HG03097 (cell line): ENCODE data around the gene SIPA1L3.
"Not testable (repeated sequence)": the region's sequence is repeated elsewhere in the genome, so short reads cannot be mapped to it uniquely, and the experiment has no call there.

Experiments used
- ATAC-seq: cut with Tn5 transposase; IDR thresholded peaks from one replicate; pipeline ENCODE4 v1.9.1; 2021; ENCODE audit not compliant: unreplicated experiment, low FRiP score

Gene SIPA1L3

GRCh38 chr19:38223119-38223523, 316.1 kb downstream of the SIPA1L3 start:
- ATAC-seq, result no peak

- no peak for ATAC-seq
These were observed 316.6 kb downstream of the SIPA1L3 start for GRCh38 chr19:38223617-38224013.

GRCh38 chr19:38224014-38224862, 317.2 kb downstream of the SIPA1L3 start, which contains the start of gene DPF1:
Gene DPF1 (minus strand): TSS chr19:38224222. CDS start chr19:38224142, 80 bp downstream.
- ATAC-seq, result peak; percentile 50

DNA sequence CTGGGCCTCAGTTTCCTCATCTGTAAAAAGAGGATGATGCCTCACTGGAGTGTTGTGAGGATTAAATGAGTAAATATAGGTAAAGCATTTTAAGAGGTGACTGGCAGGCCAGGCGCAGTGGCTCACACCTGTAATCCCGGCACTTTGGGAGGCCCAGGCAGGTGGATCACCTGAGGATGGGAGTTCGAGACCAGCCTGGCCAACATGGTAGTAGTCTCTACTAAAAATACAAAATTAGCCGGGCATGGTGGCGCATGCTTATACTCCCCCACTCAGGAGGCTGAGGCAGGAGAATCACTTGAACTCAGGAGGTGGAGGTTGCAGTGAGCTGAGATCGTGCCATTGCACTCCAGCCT, 317.8 kb downstream of the SIPA1L3 start:
- not testable (repeated sequence) for ATAC-seq

DNA sequence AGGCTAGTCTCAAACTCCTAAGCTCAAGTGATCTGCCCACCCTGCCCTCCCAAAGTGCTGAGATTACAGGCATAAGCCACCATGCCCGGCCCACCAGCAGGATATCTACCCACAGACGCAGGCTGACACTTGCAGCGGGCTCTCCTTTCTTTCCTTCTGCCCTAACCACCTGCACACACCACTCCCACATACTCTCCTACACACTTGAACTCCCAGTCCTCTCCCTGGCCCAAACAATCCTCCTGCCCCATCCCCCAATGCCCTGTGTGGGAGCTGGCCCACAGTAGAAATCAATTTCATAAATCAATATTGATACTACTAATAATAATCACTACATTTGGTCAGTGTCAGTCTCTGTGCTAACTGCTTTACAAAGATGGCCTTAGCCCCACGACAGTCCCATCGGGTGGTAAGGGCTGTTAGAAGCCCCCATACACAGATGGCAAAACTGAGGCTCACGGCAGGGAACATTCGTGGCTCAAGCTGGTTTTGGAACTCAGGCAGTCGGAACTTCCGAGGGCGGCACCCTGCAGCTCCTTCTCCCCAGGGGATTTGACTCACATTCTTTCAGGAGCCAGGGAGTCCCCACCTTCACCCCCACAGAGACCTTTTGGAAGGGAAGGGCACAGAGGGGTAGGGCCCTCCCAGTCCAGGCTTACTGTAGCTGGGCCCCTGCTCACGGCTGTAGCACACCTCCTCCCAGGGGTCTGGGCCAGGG, 320.4 kb downstream of the SIPA1L3 start:
- no peak for ATAC-seq

DNA sequence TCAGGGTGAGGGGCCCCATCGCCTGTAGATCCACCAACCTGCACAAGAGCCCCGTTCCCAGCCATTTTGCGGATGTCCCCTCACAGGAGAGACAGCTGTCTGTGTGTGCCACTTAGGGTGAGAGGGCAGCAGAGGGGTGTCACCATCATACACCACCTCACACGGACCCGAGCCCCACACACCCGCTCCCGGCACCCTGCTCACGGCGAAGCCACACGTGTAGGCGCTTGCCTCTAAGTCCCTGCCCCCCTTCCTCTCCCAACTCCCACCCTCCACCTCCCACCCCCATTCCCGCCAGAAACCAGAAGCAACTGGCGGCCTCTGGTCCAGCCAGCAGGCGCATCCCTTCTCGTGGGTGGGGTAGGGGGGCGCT, 321.0 kb downstream of the SIPA1L3 start:
- no peak for ATAC-seq

DNA sequence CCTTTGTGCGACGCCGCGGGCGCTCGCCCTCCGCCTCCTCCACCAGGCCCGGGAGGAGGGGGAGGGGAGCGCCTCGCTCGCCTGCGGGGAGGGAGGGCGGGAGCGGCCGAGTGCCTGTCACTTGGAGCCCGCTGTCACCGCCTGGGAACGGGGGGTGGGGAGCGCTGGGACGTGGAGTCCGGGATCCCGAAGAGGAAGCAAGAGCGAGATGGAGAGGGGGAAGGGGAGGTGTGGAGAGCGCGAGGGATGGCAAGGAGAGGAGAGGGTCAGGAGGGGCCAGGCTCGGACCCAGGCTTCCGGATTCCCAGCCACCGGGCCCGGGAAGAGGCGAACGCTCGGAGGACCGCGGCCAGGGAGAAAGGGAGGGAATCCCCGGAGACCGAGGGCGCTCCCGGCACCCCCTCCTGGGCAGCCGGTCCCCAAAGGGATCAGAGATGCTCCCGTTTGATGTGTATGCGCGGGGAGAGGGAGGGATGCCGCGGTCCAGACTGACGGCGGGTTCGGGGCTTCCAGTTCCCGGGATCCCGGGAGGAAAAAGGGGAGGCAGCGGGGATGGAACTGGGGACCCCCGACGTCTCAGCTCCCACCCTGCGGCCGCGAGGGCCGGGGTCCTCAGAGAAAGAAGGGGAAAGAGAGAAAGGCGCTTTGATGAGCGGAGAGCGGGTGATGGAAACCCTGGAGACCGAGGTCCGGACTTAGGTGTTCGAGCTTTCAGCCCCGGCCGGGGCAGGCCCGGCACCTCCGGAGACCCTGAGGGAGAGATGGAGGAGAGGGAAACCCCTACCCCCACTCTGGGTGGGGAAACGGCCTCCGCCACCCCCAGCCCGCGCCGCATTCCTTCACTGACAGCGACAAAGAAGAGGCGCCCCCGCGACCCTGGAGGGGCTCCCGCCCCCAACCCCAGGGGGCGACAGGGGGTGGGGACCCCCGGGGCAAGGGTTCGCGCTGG, 321.8 kb downstream of the SIPA1L3 start:
- ATAC-seq, result no peak

DNA sequence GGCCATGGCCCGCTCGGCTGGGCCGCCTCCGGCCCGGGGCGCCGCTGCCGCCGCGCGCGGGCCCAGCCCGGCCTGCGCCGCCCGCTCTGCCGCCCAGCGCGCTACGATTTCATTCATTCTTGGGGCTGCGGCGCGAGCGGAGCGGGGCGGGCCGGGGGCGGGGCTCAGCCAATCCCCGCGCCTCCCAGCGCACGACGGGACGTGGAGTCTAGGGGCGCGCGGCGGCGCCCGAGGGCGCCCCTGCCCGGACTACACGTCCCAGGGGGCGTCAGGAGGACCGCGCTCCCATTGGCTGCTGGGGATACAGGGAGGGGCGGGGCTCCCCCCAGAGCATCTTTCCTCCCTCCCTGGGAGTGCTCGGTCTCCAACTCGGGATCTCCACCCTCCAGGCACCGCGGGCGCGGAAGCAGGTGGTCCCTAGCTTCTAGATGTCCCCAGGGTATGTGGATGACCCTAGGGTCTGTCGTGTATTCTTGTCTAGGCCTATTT, 322.6 kb downstream of the SIPA1L3 start:
- peak; percentile 59 for ATAC-seq

GRCh38 chr19:38230506-38231133, 323.6 kb downstream of the SIPA1L3 start:
- ATAC-seq, result not testable (repeated sequence)

- no peak for ATAC-seq
These were observed 324.9 kb downstream of the SIPA1L3 start for GRCh38 chr19:38231918-38232317.

- ATAC-seq, result no peak
These were observed 326.8 kb downstream of the SIPA1L3 start for GRCh38 chr19:38233740-38234251.

- no peak for ATAC-seq
These were observed 327.6 kb downstream of the SIPA1L3 start for GRCh38 chr19:38234615-38235014.

DNA sequence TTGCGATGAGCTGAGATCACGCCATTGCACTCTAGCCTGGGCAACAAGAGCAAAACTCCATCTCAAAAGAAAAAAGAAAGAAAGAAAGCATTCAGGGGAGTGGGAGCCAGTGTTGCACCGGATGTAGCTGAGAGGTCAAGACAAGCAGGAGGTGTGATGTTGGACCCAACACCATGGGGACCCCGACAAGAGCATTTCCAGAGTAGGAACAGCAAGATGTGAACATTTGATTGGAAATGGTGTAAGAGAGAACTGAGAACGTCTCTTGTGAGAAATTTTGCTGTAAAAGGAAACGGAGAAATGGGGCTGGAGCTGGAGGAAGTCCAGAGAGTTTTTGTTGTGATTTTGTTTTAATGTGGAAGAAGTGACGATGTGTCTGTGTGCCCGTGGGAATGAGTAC, 332.8 kb downstream of the SIPA1L3 start:
- ATAC-seq, result no peak

DNA sequence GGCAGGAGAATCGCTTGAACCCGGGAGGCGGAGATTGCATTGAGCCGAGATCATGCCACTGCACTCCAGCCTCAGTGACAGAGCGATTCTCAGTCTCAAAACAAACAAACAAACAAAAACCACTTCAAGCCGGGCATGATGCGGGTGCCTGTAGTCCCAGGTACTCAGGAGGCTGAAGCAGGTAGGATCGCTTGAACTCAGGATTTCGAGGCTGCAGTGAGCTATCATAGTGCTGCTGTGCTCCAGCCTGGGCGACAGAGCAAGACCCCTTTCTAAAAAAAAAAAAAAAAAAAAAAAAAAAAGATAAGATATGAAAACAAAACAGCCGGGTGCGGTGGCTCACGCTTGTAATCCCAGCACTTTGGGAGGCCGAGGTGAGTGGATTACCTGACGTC, 336.3 kb downstream of the SIPA1L3 start:
- no peak for ATAC-seq

DNA sequence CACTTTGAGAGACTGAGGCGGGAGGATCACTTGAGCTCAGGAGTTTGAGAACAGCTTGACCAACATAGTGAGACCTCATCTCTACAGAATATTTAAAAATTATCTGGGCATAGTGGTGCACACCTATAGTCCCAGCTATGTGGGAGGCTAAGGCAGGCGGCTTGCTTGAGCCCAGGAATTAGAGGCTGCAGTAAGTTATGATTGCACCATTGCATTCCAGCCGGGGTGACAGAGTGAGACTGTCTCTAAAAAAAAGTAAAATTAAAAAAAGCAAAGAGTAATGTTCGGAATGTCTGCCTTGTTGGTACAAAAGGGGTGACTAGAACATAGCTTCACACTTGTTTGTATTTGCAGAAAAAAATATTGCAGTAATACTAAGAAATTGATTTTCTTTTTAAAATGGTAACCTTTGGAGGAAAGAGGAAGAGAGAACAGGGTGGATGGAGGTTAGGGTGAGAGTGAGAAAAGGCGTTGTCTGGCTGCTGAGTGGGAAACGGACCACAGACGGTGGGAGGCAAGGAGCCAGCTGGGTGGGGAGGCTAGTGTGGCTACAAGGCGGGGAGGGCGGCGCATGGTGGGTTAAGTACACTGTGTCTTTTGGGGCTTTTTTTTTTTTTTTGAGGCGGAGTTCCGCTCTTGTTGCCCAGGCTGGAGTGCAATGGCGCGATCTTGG, 339.0 kb downstream of the SIPA1L3 start:
- no peak for ATAC-seq

DNA sequence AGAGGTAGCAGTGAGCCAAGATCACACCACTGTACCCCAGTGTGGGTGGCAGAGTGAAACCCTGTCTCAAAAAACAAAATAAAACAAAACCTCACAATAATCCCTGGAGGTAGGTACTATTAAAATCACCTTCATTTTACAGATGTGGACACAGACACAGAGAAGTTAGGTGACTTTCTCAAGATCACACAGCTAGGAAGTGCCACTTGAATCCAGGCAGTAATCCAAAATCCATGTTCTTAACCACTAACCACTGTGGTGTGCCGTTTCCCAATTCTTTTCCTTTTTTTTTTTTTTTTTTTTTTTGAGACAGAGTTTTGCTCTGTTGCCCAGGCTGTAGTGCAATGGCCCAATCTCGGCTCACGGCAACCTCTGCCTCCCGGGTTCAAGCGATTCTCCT, 340.1 kb downstream of the SIPA1L3 start:
- no peak for ATAC-seq

DNA sequence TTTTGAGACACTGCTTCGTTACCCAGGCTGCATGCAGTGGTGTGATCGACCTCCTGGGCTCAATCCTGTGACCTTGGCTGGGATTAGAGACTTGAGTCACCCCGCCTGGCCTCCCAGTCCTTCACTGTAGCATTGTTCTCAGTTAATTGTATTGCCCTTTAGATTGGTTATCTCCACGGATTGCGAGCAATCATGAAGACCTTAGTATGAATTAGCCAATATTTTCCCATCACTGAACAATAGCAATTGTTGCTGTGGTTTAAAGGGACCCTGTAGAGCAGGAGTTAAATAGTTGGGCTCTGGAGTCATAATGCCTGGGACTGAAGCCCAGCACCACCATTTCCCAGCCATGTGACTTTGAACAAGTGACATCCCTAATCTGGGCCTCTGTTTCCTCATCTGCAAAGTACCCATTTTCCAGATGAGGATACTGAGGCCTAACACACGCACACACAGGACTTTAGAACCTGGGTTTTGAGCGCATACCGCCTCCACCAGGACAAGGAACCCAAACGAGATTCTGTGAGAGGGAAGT, 340.8 kb downstream of the SIPA1L3 start:
- ATAC-seq, result no peak

DNA sequence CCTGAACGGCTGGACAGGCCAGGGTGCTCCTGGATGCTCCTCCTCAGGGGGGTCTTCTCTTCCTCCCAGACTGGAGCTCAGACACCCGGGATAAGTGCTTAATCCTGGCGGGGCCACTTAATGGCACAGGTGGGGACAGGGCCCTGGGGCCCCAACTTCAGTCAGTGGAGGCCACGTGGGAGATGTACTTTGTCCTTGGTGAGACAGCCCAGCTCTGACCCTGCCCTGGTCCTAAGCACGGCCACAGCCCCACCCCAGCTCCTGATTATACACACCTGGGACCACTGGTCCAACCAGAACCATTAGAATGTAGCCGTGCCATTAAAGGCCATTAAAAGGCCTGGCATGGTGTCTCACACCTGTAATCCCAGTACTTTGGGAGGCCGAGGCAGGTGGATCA, 341.4 kb downstream of the SIPA1L3 start:
- no peak for ATAC-seq

- no peak for ATAC-seq
These were observed 343.4 kb downstream of the SIPA1L3 start for GRCh38 chr19:38250428-38250820.
